Endothelial cell of umbilical vein (primary cell): ENCODE results near the gene LPP. TPM values are rescaled to one million over a fixed set of nuclear protein-coding genes. Genes with fewer than 3 reads are reported as not detected.

ENCODE experiments used
- BruUV-seq: library from RNA; stranded (reverse); fragments of 400-500 nt; replicated peaks from 2 replicates; lab custom pipeline; 2021; lab: Mats Ljungman, UMichigan
- CTCF ChIA-PET: fragments of 300-600, 350-600 bp; sonication (Branson Sonifier 250); formaldehyde crosslinking; loops from one replicate; lab custom pipeline; 2021; ENCODE audit warnings: antibody characterized with exemption, inconsistent platforms; lab: Charles Lee
- POLR2A ChIA-PET: fragments of 300-600, 350-600 bp; sonication (Branson Sonifier 250); formaldehyde crosslinking; loops from one replicate; lab custom pipeline; 2021; ENCODE audit warnings: antibody characterized with exemption, inconsistent platforms; lab: Charles Lee
- DNase-seq: peaks from one replicate; pipeline ENCODE4 v3.0.0-alpha.2; 2011; ENCODE audit warnings: low read depth, low spot score
- FAIRE-seq: peaks from 2 replicates; lab custom pipeline; 2011; peaks lifted over from hg19 to GRCh38; lab: Jason Lieb, UNC
- H2AFZ ChIP-seq: 2 replicates; pipeline ENCODE4 v1.6.0; 2012; ENCODE audit warnings: low read depth, low read length, control low read depth, inconsistent platforms
- H3K27ac ChIP-seq: 2 replicates; pipeline ENCODE4 v1.5.1; 2011; ENCODE audit warnings: low read depth, mild to moderate bottlenecking, control low read depth, low read length, moderate library complexity; ENCODE audit not compliant: insufficient read depth
- H3K27me3 ChIP-seq, 2 experiments: 2 replicates each; pipeline versions ENCODE4 v1.6.0 to v1.6.1; 2011; ENCODE audit warnings: low read length in 2 of 2, mixed read lengths in 1 of 2; ENCODE audit not compliant: control insufficient read depth in 2 of 2, insufficient read depth in 2 of 2
- H3K36me3 ChIP-seq, 2 experiments: 2 replicates in 1 of 2; 3 replicates in 1 of 2; pipeline ENCODE4 v1.5.1; 2011; ENCODE audit warnings: low read length in 2 of 2, mild to moderate bottlenecking in 1 of 2, moderate library complexity in 1 of 2; ENCODE audit not compliant: control insufficient read depth in 2 of 2, insufficient read depth in 2 of 2; ENCODE audit errors: extremely low read depth in 1 of 2
- H3K4me1 ChIP-seq: 3 replicates; pipeline ENCODE4 v1.5.1; 2011; ENCODE audit warnings: mild to moderate bottlenecking, low read length; ENCODE audit not compliant: control insufficient read depth, insufficient read depth; ENCODE audit errors: extremely low read depth
- H3K4me2 ChIP-seq: 2 replicates; pipeline ENCODE4 v1.6.1; 2011; ENCODE audit warnings: low read length, control low read depth, mixed read lengths; ENCODE audit not compliant: insufficient read depth
- H3K4me3 ChIP-seq, 3 experiments: fragments of 200-600 bp in 1 of 3; sonication (generic), shearing (Covaris generic) in 1 of 3; replicated peaks in 1 of 3; 2 replicates each; pipeline ENCODE4 v1.5.1; 2011 to 2016; ENCODE audit warnings: control low read depth in 3 of 3, low read length in 3 of 3, mild to moderate bottlenecking in 2 of 3, inconsistent platforms in 1 of 3, low read depth in 1 of 3, moderate library complexity in 1 of 3; ENCODE audit not compliant: insufficient read depth in 1 of 3
- H3K79me2 ChIP-seq: 2 replicates; pipeline ENCODE4 v1.6.0; 2012; ENCODE audit warnings: low read length, inconsistent platforms; ENCODE audit not compliant: control insufficient read depth, insufficient read depth
- H3K9ac ChIP-seq: replicated peaks from 2 replicates; pipeline ENCODE3; 2011; ENCODE audit warnings: low read length, control low read depth; ENCODE audit not compliant: insufficient read depth; ENCODE audit errors: extremely low read depth
- H3K9me1 ChIP-seq: replicated peaks from 3 replicates; pipeline ENCODE4 v1.6.0; 2011; ENCODE audit warnings: mild to moderate bottlenecking, low read length; ENCODE audit not compliant: control insufficient read depth, insufficient read depth; ENCODE audit errors: extremely low read depth
- H3K9me3 ChIP-seq: replicated peaks from 2 replicates; pipeline ENCODE4 v1.5.1; 2012; ENCODE audit warnings: low read length, inconsistent platforms; ENCODE audit not compliant: control insufficient read depth, insufficient read depth
- H4K20me1 ChIP-seq: replicated peaks from 2 replicates; pipeline ENCODE3; 2011; ENCODE audit warnings: mild to moderate bottlenecking, low read length; ENCODE audit not compliant: control insufficient read depth, insufficient read depth; ENCODE audit errors: extremely low read depth
- EZH2 ChIP-seq: IDR thresholded peaks from 2 replicates; pipeline ENCODE4 v1.6.1; 2012; ENCODE audit warnings: borderline replicate concordance, low read depth, mild to moderate bottlenecking, moderate library complexity, low read length, inconsistent platforms; ENCODE audit not compliant: severe bottlenecking
- FOS ChIP-seq: IDR thresholded peaks from 2 replicates; pipeline ENCODE4 v1.6.1; 2011; ENCODE audit warnings: mild to moderate bottlenecking, low read length, moderate library complexity, borderline replicate concordance; ENCODE audit not compliant: insufficient read depth
- GATA2 ChIP-seq: IDR thresholded peaks from 2 replicates; pipeline ENCODE4 v1.7.0; 2011; ENCODE audit warnings: low read depth, mild to moderate bottlenecking, moderate library complexity, mixed read lengths, low read length; ENCODE audit not compliant: insufficient read length, insufficient read depth
- MAX ChIP-seq: IDR thresholded peaks from 2 replicates; pipeline ENCODE4 v1.6.1; 2011; ENCODE audit not compliant: insufficient read depth, insufficient read length
- MYC ChIP-seq: IDR thresholded peaks from one replicate; pipeline ENCODE4 v1.6.1; 2011; ENCODE audit warnings: mild to moderate bottlenecking, low read depth, low read length
- POLR2A ChIP-seq: IDR thresholded peaks from 2 replicates; pipeline ENCODE4 v1.6.1; 2012; ENCODE audit warnings: low read depth, mild to moderate bottlenecking, control low read depth, low read length
- dilution Hi-C: fragments of 300-500 bp; cut with MboI; formaldehyde crosslinking; loops from one replicate; pipeline ENCODE4 v1.15.0; 2019; ENCODE audit warnings: low sequenced_read_pairs; ENCODE audit not compliant: extremely low pct_ligation_motif_present
- intact Hi-C: fragments of 100-400 bp; cut with micrococcal nuclease; formaldehyde crosslinking; loops from one replicate; pipeline ENCODE4 v1.10.0; 2022
- polyA plus RNA-seq, 4 experiments: library from polyadenylated mRNA; depleted of rRNA in 3 of 4; stranded (reverse) in 3 of 4; unstranded in 1 of 4; fragments of >200 nt; gene quantifications; 2 replicates each; pipeline versions ENCODE4 v1.2.1 to v1.2.3, GENCODE V29; 2011 to 2012; ENCODE audit warnings: missing spikeins in 1 of 4
- total RNA-seq: library from RNA; stranded (reverse); gene quantifications from 2 replicates; pipeline ENCODE4 v1.2.3, GENCODE V29; 2021

LPP gene
- total and polyA plus RNA-seq, 2 donors (not counting 3 experiments of a cell fraction or from before 2014, with no cell fraction given), result 16.9 to 153 TPM

DNA sequence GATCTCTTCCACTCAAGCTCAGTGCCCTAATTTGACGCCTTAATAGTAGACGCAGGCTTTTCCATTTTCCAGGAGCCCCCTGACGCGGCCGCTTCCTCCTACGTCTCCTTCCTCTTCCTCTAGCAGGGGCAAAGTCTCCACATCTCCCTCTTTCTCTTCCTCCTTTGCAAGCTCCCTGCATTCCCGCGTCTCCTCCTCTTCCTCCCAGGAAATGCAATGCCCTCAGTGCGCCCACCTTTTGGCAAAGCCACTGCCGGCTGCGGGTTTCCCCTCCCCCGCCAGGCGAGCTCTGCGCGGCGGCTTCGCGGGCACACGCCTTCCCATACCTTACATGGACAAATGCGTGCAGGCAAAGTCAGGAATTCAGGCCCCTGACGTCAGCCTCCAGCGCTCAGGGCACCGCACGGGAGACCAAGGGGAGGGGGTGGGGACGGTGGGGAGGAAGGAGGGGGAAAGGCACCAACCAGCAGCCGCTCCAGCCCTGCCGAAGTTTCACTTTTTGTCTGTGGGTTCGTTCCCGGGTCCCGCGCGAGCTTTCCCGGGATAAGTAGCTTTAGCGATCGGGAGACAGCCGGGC lies 432 bp upstream of the LPP start:
- Histone ChIP-seq H4K20me1 (no peaks in the 10 kb centered on the region), H3K9ac (peak overlapping the region; percentile 90), H3K36me3 (no peaks in the 10 kb centered on the region), H3K79me2 (peaks cover 43% of the 10 kb centered on the region), H3K4me2 (peak overlapping the region; percentile 60), H3K27me3 (no peaks in the 10 kb centered on the region), H3K27ac (peak overlapping the region; percentile 91), H3K4me1 (peaks cover 20% of the 10 kb centered on the region), H3K9me3 (no peaks in the 10 kb centered on the region), H3K4me3 (peak overlapping the region; percentile 49 to 94 (median 92)), H3K9me1 (no peaks in the 10 kb centered on the region), H2AFZ (peak overlapping the region; percentile 30)
- ChIA-PET POLR2A (interaction anchor here (0.6 to 1.7 kb wide), 6 partner anchors 109 to 748 kb away, joined by 3 to 13 read pairs (median 3); partner anchors contain the start of gene BCL6), CTCF (interaction anchor here (0.6 to 1.9 kb wide), 7 partner anchors 8 to 804 kb away, joined by 3 to 9 read pairs (median 5); no protein-coding TSS in a partner anchor)
- DNase-seq (peak; percentile 92), FAIRE-seq (peak; percentile 90)
- dilution Hi-C loops, result no loop called here
- intact Hi-C loops, result loop anchor here (1.0 to 10.0 kb wide), 13 partner anchors 33 to 801 kb away; partner anchors contain the start of gene BCL6
- BruUV-seq, result no TSS peak
- TF ChIP-seq GATA2 (no peak), MYC (no peak), POLR2A (no peak), EZH2 (no peak), FOS (no peak), MAX (peak; percentile 3)
